ENCODE data around the gene SLC2A4RG.

SLC2A4RG gene, protein sequence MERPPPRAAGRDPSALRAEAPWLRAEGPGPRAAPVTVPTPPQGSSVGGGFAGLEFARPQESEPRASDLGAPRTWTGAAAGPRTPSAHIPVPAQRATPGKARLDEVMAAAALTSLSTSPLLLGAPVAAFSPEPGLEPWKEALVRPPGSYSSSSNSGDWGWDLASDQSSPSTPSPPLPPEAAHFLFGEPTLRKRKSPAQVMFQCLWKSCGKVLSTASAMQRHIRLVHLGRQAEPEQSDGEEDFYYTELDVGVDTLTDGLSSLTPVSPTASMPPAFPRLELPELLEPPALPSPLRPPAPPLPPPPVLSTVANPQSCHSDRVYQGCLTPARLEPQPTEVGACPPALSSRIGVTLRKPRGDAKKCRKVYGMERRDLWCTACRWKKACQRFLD

GRCh38 chr20:63739130-63740069 lies at the start of gene SLC2A4RG:
Gene SLC2A4RG, plus strand, starts transcription at chr20:63739776. Its CDS starts 137 bp downstream, at chr20:63739913.
- DNase-seq (ENCODE audit: low read depth, low spot score), result no peak
- H3K27ac ChIP-seq, result peak within 1 kb of the TSS; percentile 91

- H3K27ac ChIP-seq, result no peak overlapping the region
- no peak for DNase-seq (ENCODE audit: low read depth, low spot score)
Observed at GRCh38 chr20:63690003-63690897, 49.3 kb upstream of the SLC2A4RG start.

DNA sequence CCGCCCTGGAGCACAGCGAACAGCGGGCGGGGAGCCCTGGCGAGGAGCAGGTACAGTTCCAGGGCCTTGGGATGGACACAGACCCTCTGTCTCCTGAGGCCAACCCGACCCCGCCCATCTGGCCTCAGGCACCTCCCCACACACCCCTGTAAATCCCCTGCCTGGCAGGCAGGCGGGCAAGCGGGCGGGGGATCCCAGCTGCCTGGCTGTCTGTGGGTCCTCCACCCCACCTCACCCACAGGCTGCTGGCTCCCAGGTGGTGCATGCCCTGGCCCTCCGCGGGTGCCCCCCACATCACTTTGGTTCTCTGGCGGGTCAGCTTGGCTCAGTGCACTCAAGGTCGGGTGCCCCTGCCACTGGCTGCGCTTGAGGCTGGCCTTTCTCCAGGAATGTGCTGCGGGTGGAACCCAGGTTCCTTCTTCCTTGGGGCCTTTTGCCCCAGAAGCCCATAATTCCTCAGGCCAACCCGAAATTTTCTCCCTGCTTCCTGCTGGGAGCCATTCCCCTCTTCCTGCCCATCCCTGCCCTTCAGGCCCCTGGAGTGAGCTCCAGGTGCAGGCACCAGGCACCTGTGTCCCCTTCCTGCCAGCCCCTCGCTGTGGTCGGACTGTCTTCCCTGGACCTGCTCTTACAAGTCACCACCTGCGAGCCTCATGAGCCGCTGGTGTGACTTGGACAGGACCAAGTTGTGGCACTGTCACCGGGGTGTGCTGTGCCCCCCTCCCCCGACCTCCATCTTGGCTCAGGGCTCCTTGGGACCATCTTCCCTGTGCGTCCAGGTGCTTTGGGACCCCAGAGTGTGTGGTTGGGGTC lies 48.5 kb upstream of the SLC2A4RG start:
- no peak overlapping the region for H3K27ac ChIP-seq
- no peak for DNase-seq (ENCODE audit: low read depth, low spot score)

- no peak for DNase-seq (ENCODE audit: low read depth, low spot score)
- no peak overlapping the region for H3K27ac ChIP-seq
Observed at GRCh38 chr20:63691711-63692435, 47.7 kb upstream of the SLC2A4RG start.

GRCh38 chr20:63692436-63693082 lies 47.0 kb upstream of the SLC2A4RG start:
- DNase-seq (ENCODE audit: low read depth, low spot score), result no peak
- no peak overlapping the region for H3K27ac ChIP-seq

GRCh38 chr20:63693083-63693732 lies 46.4 kb upstream of the SLC2A4RG start:
- DNase-seq (ENCODE audit: low read depth, low spot score), result no peak
- H3K27ac ChIP-seq, result no peak overlapping the region

- H3K27ac ChIP-seq, result no peak overlapping the region
- DNase-seq (ENCODE audit: low read depth, low spot score), result no peak
Observed at GRCh38 chr20:63693733-63694583, 45.6 kb upstream of the SLC2A4RG start.

- no peak for DNase-seq (ENCODE audit: low read depth, low spot score)
- H3K27ac ChIP-seq, result peak overlapping the region; percentile 90
Observed at GRCh38 chr20:63694584-63695423, 44.8 kb upstream of the SLC2A4RG start.

DNA sequence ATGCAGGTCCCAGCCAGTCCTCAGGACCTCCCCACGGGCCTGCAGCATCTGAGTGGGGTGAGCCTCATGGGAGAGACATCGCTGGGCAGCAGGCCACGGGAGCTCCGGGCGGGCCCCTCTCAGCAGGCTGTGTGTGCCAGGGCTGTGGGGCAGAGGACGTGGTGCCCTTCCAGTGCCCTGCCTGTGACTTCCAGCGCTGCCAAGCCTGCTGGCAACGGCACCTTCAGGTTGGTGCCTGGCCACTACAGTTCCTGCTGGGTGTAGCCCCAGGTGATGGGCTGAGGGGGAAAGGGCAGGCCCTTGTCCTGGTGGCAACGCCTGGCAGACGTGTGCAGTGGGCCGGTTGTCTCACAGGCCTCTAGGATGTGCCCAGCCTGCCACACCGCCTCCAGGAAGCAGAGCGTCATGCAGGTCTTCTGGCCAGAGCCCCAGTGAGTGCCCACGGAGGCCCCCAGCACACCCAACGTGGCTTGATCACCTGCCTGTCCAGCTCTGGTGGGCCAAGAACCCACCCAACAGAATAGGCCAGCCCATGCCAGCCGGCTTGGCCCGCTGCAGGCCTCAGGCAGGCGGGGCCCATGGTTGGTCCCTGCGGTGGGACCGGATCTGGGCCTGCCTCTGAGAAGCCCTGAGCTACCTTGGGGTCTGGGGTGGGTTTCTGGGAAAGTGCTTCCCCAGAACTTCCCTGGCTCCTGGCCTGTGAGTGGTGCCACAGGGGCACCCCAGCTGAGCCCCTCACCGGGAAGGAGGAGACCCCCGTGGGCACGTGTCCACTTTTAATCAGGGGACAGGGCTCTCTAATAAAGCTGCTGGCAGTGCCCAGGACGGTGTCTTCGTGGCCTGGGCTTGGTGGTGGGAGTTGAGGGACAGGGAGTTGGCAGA lies 43.9 kb upstream of the SLC2A4RG start:
- no peak for DNase-seq (ENCODE audit: low read depth, low spot score)
- peak overlapping the region; percentile 90 for H3K27ac ChIP-seq

DNA sequence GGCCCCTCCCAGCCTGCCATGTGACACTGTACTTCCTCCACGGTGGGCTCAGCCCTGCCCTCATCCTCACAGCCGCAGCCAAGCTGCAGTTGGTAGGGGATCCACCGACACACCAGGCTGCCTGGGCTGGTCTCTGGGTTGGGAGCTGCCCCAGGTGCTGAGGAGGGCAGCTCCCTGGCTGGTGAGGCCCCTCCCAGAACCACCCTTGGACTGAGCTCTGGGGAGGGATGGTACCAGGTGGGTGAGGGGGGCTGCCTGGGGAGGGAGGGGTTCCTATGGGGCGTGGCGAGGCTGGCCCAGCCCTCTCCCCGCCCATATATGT lies 43.3 kb upstream of the SLC2A4RG start:
- peak; percentile 22 for DNase-seq (ENCODE audit: low read depth, low spot score)
- peak overlapping the region; percentile 90 for H3K27ac ChIP-seq

DNA sequence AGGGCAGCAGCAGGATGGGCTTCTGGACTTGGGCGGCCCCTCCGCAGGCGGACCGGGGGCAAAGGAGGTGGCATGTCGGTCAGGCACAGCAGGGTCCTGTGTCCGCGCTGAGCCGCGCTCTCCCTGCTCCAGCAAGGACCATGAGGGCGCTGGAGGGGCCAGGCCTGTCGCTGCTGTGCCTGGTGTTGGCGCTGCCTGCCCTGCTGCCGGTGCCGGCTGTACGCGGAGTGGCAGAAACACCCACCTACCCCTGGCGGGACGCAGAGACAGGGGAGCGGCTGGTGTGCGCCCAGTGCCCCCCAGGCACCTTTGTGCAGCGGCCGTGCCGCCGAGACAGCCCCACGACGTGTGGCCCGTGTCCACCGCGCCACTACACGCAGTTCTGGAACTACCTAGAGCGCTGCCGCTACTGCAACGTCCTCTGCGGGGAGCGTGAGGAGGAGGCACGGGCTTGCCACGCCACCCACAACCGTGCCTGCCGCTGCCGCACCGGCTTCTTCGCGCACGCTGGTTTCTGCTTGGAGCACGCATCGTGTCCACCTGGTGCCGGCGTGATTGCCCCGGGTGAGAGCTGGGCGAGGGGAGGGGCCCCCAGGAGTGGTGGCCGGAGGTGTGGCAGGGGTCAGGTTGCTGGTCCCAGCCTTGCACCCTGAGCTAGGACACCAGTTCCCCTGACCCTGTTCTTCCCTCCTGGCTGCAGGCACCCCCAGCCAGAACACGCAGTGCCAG lies 42.8 kb upstream of the SLC2A4RG start, which contains the start of gene TNFRSF6B:
TNFRSF6B (plus strand) TSS at position 25 of the 729 bp plus-strand sequence; CDS start at position 141, 116 bp downstream.
- peak within 1 kb of the TSS; percentile 90 for H3K27ac ChIP-seq

DNA sequence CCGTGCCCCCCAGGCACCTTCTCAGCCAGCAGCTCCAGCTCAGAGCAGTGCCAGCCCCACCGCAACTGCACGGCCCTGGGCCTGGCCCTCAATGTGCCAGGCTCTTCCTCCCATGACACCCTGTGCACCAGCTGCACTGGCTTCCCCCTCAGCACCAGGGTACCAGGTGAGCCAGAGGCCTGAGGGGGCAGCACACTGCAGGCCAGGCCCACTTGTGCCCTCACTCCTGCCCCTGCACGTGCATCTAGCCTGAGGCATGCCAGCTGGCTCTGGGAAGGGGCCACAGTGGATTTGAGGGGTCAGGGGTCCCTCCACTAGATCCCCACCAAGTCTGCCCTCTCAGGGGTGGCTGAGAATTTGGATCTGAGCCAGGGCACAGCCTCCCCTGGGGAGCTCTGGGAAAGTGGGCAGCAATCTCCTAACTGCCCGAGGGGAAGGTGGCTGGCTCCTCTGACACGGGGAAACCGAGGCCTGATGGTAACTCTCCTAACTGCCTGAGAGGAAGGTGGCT lies 42.2 kb upstream of the SLC2A4RG start:
- no peak for DNase-seq (ENCODE audit: low read depth, low spot score)
- peak overlapping the region; percentile 90 for H3K27ac ChIP-seq

More for the DNA sequence above, 42.8 kb upstream of the SLC2A4RG start, which contains the start of gene TNFRSF6B:
- no peak for DNase-seq (ENCODE audit: low read depth, low spot score)

- H3K27ac ChIP-seq, result peak overlapping the region; percentile 90
- DNase-seq (ENCODE audit: low read depth, low spot score), result no peak
Observed at GRCh38 chr20:63697868-63698545, 41.6 kb upstream of the SLC2A4RG start.
